Measurements from ENCODE around the gene PAFAH1B2. TPM values are rescaled to one million over a fixed set of nuclear protein-coding genes. Genes with fewer than 3 reads are reported as not detected.

The PAFAH1B2 gene
- total RNA-seq, 2 experiments from 2014 or later, result 48.4 to 52.1 TPM

GRCh38 chr11:117197516-117198456 lies 53.7 kb downstream of the PAFAH1B2 start:
- no peaks in the 10 kb centered on the region for H3K36me3 Mint-ChIP-seq (ENCODE audit: low read depth)
- H3K27ac Mint-ChIP-seq, result no peak overlapping the region
- no peak overlapping the region for H3K4me3 Mint-ChIP-seq
- no peaks in the 10 kb centered on the region for H3K27me3 Mint-ChIP-seq
- POLR2A ChIA-PET, result no interaction called here
- DNase-seq, result no peak
- CTCF ChIA-PET, result interaction anchor here (0.5 to 1.2 kb wide), 3 partner anchors 18 to 173 kb away, joined by 3 to 13 read pairs (median 3); partner anchors contain the start of gene SIDT2
- no peaks in the 10 kb centered on the region for H3K9me3 Mint-ChIP-seq
- H3K4me1 Mint-ChIP-seq, result peaks cover 7% of the 10 kb centered on the region

GRCh38 chr11:117198613-117199012 lies 54.5 kb downstream of the PAFAH1B2 start:
- no peaks in the 10 kb centered on the region for H3K27me3 Mint-ChIP-seq
- peaks cover 4% of the 10 kb centered on the region for H3K4me1 Mint-ChIP-seq
- peaks cover 4% of the 10 kb centered on the region for H3K36me3 Mint-ChIP-seq (ENCODE audit: low read depth)
- H3K27ac Mint-ChIP-seq, result no peak overlapping the region
- DNase-seq, result no peak
- CTCF ChIA-PET, result interaction anchor here (0.9 kb wide), 1 partner anchor 28 kb away, joined by 3 read pairs; no protein-coding TSS in a partner anchor
- POLR2A ChIA-PET, result no interaction called here
- H3K4me3 Mint-ChIP-seq, result no peak overlapping the region
- no peaks in the 10 kb centered on the region for H3K9me3 Mint-ChIP-seq

GRCh38 chr11:117199053-117199915 lies 55.2 kb downstream of the PAFAH1B2 start, which contains the start of gene TAGLN:
TSS of gene TAGLN (plus strand) at chr11:117199370. CDS start at chr11:117203014, 3,644 bp downstream.
- H3K4me1 Mint-ChIP-seq, result peaks cover 4% of the 10 kb centered on the region
- peaks cover 8% of the 10 kb centered on the region for H3K36me3 Mint-ChIP-seq (ENCODE audit: low read depth)
- no peak for DNase-seq
- CTCF ChIA-PET, result interaction anchor here (0.5 to 0.9 kb wide), 2 partner anchors 29 to 61 kb away, joined by 3 read pairs; no protein-coding TSS in a partner anchor
- no peak within 1 kb of the TSS for H3K4me3 Mint-ChIP-seq
- no peaks in the 10 kb centered on the region for H3K9me3 Mint-ChIP-seq
- POLR2A ChIA-PET, result no interaction called here
- H3K27ac Mint-ChIP-seq, result no peak within 1 kb of the TSS
- H3K27me3 Mint-ChIP-seq, result no peaks in the 10 kb centered on the region

GRCh38 chr11:117199916-117200812 lies 56.1 kb downstream of the PAFAH1B2 start:
- CTCF ChIA-PET, result no interaction called here
- no peak overlapping the region for H3K27ac Mint-ChIP-seq
- no peak for DNase-seq
- no peaks in the 10 kb centered on the region for H3K9me3 Mint-ChIP-seq
- H3K27me3 Mint-ChIP-seq, result no peaks in the 10 kb centered on the region
- H3K36me3 Mint-ChIP-seq (ENCODE audit: low read depth), result peaks cover 13% of the 10 kb centered on the region
- no peak overlapping the region for H3K4me3 Mint-ChIP-seq
- POLR2A ChIA-PET, result no interaction called here
- peaks cover 2% of the 10 kb centered on the region for H3K4me1 Mint-ChIP-seq

GRCh38 chr11:117200813-117201657 lies 56.9 kb downstream of the PAFAH1B2 start:
- no peaks in the 10 kb centered on the region for H3K9me3 Mint-ChIP-seq
- no peak overlapping the region for H3K27ac Mint-ChIP-seq
- H3K4me1 Mint-ChIP-seq, result no peaks in the 10 kb centered on the region
- ChIA-PET POLR2A (no interaction called here), CTCF (interaction anchor here (3.2 kb wide), 1 partner anchor 20 kb away, joined by 15 read pairs; no protein-coding TSS in a partner anchor)
- no peak overlapping the region for H3K4me3 Mint-ChIP-seq
- no peak for DNase-seq
- peaks cover 17% of the 10 kb centered on the region for H3K36me3 Mint-ChIP-seq (ENCODE audit: low read depth)
- H3K27me3 Mint-ChIP-seq, result no peaks in the 10 kb centered on the region

- Mint-ChIP-seq H3K4me3 (no peak overlapping the region), H3K4me1 (no peaks in the 10 kb centered on the region), H3K27me3 (no peaks in the 10 kb centered on the region), H3K9me3 (no peaks in the 10 kb centered on the region), H3K36me3 (ENCODE audit: low read depth) (peaks cover 19% of the 10 kb centered on the region), H3K27ac (peak overlapping the region; percentile 31)
- DNase-seq, result no peak
- CTCF ChIA-PET, result interaction anchor here (1.4 to 3.2 kb wide), 3 partner anchors 20 to 30 kb away, joined by 3 to 15 read pairs (median 6); partner anchors contain the start of genes PCSK7 and RNF214
- POLR2A ChIA-PET, result no interaction called here
These were observed 57.7 kb downstream of the PAFAH1B2 start for GRCh38 chr11:117201658-117202305.

GRCh38 chr11:117202386-117203068 lies 58.4 kb downstream of the PAFAH1B2 start:
- H3K36me3 Mint-ChIP-seq (ENCODE audit: low read depth), result peaks cover 19% of the 10 kb centered on the region
- H3K4me3 Mint-ChIP-seq, result no peak overlapping the region
- H3K4me1 Mint-ChIP-seq, result no peaks in the 10 kb centered on the region
- no peak for DNase-seq
- H3K9me3 Mint-ChIP-seq, result no peaks in the 10 kb centered on the region
- H3K27me3 Mint-ChIP-seq, result no peaks in the 10 kb centered on the region
- ChIA-PET POLR2A (no interaction called here), CTCF (interaction anchor here (0.7 to 3.2 kb wide), 5 partner anchors 9 to 31 kb away, joined by 3 to 15 read pairs (median 3); partner anchors contain the start of genes PCSK7 and RNF214)
- H3K27ac Mint-ChIP-seq, result peak overlapping the region; percentile 31

- H3K4me1 Mint-ChIP-seq, result no peaks in the 10 kb centered on the region
- H3K27ac Mint-ChIP-seq, result no peak overlapping the region
- H3K9me3 Mint-ChIP-seq, result no peaks in the 10 kb centered on the region
- no peak overlapping the region for H3K4me3 Mint-ChIP-seq
- POLR2A ChIA-PET, result no interaction called here
- peaks cover 19% of the 10 kb centered on the region for H3K36me3 Mint-ChIP-seq (ENCODE audit: low read depth)
- CTCF ChIA-PET, result interaction anchor here (0.7 to 3.2 kb wide), 5 partner anchors 8 to 30 kb away, joined by 3 to 15 read pairs (median 3); partner anchors contain the start of genes PCSK7 and RNF214
- no peaks in the 10 kb centered on the region for H3K27me3 Mint-ChIP-seq
- DNase-seq, result no peak
These were observed 59.0 kb downstream of the PAFAH1B2 start for GRCh38 chr11:117203069-117203407.

- no peaks in the 10 kb centered on the region for H3K27me3 Mint-ChIP-seq
- H3K36me3 Mint-ChIP-seq (ENCODE audit: low read depth), result peaks cover 23% of the 10 kb centered on the region
- H3K9me3 Mint-ChIP-seq, result no peaks in the 10 kb centered on the region
- H3K4me1 Mint-ChIP-seq, result no peaks in the 10 kb centered on the region
- H3K4me3 Mint-ChIP-seq, result no peak overlapping the region
- no peak for DNase-seq
- H3K27ac Mint-ChIP-seq, result no peak overlapping the region
- POLR2A ChIA-PET, result no interaction called here
- CTCF ChIA-PET, result interaction anchor here (3.2 kb wide), 1 partner anchor 23 kb away, joined by 15 read pairs; no protein-coding TSS in a partner anchor
These were observed 60.4 kb downstream of the PAFAH1B2 start for GRCh38 chr11:117204283-117205080.

- Mint-ChIP-seq H3K27ac (no peak overlapping the region), H3K27me3 (no peaks in the 10 kb centered on the region), H3K36me3 (ENCODE audit: low read depth) (peaks cover 29% of the 10 kb centered on the region), H3K9me3 (no peaks in the 10 kb centered on the region), H3K4me1 (no peaks in the 10 kb centered on the region), H3K4me3 (no peak overlapping the region)
- POLR2A ChIA-PET, result no interaction called here
- DNase-seq, result no peak
- CTCF ChIA-PET, result no interaction called here
These were observed 61.2 kb downstream of the PAFAH1B2 start for GRCh38 chr11:117205211-117205818.
